H9 (cell line): ENCODE data around the gene IRF4. TPM values are rescaled to one million over a fixed set of nuclear protein-coding genes. Genes with fewer than 3 reads are reported as not detected.

Experiments used
- DNase-seq: peaks from one replicate; pipeline ENCODE4 v3.0.0-alpha.2; 2017
- H2AFZ ChIP-seq: one replicate; pipeline ENCODE4 v1.6.1; 2013; ENCODE audit warnings: mild to moderate bottlenecking, low read length, control low read depth, moderate library complexity
- H2AK5ac ChIP-seq: 2 replicates; pipeline ENCODE4 v1.6.1; 2013; ENCODE audit warnings: low read length, control low read depth, mixed read lengths; ENCODE audit not compliant: insufficient read length
- H2BK120ac ChIP-seq: one replicate; pipeline ENCODE4 v1.6.1; 2013; ENCODE audit warnings: low read depth, mild to moderate bottlenecking, low read length, control low read depth, inconsistent platforms; ENCODE audit not compliant: poor library complexity, severe bottlenecking
- H2BK12ac ChIP-seq: 2 replicates; pipeline ENCODE4 v1.6.1; 2013; ENCODE audit warnings: low read length, control low read depth, mixed read lengths, low read depth; ENCODE audit not compliant: insufficient read length
- H2BK15ac ChIP-seq: 2 replicates; pipeline ENCODE4 v1.6.1; 2013; ENCODE audit warnings: low read depth, low read length, control low read depth
- H2BK20ac ChIP-seq: one replicate; pipeline ENCODE4 v1.6.1; 2013; ENCODE audit warnings: low read depth, mild to moderate bottlenecking, low read length, control low read depth, inconsistent platforms; ENCODE audit not compliant: poor library complexity, severe bottlenecking
- H2BK5ac ChIP-seq: 2 replicates; pipeline ENCODE4 v1.6.1; 2013; ENCODE audit warnings: low read length, control low read depth, mixed read lengths; ENCODE audit not compliant: insufficient read length
- H3K14ac ChIP-seq: 2 replicates; pipeline ENCODE4 v1.6.1; 2013; ENCODE audit warnings: low read length, control low read depth; ENCODE audit not compliant: insufficient read depth
- H3K18ac ChIP-seq: 2 replicates; pipeline ENCODE4 v1.6.1; 2013; ENCODE audit warnings: low read depth, mild to moderate bottlenecking, mixed read lengths, low read length, control low read depth; ENCODE audit not compliant: insufficient read length
- H3K23ac ChIP-seq: 2 replicates; pipeline ENCODE4 v1.6.1; 2013; ENCODE audit warnings: low read length, control low read depth, mixed read lengths, low read depth; ENCODE audit not compliant: insufficient read length
- H3K23me2 ChIP-seq: 2 replicates; pipeline ENCODE4 v1.6.1; 2013; ENCODE audit warnings: low read depth, mild to moderate bottlenecking, mixed read lengths, low read length, control low read depth; ENCODE audit not compliant: insufficient read length, poor library complexity, severe bottlenecking
- H3K27ac ChIP-seq: 2 replicates; pipeline ENCODE4 v1.5.1; 2013; ENCODE audit warnings: low read length, control low read depth, mixed read lengths, low read depth; ENCODE audit not compliant: insufficient read length
- H3K27me3 ChIP-seq: 2 replicates; pipeline ENCODE4 v1.6.1; 2013; ENCODE audit warnings: low read length, control low read depth, inconsistent platforms; ENCODE audit not compliant: insufficient read depth
- H3K4ac ChIP-seq: 2 replicates; pipeline ENCODE4 v1.6.1; 2013; ENCODE audit warnings: low read depth, mild to moderate bottlenecking, control low read depth, inconsistent platforms, low read length, moderate library complexity
- H3K4me1 ChIP-seq: 2 replicates; pipeline ENCODE4 v1.6.1; 2013; ENCODE audit warnings: low read length, control low read depth, inconsistent platforms; ENCODE audit not compliant: insufficient read depth
- H3K4me2 ChIP-seq: 2 replicates; pipeline ENCODE4 v1.6.1; 2013; ENCODE audit warnings: low read length, control low read depth, mixed read lengths; ENCODE audit not compliant: insufficient read length, insufficient read depth
- H3K56ac ChIP-seq: 2 replicates; pipeline ENCODE4 v1.6.1; 2013; ENCODE audit warnings: low read depth, mild to moderate bottlenecking, mixed read lengths, low read length, control low read depth; ENCODE audit not compliant: insufficient read length
- H3K79me1 ChIP-seq: 2 replicates; pipeline ENCODE4 v1.6.1; 2013; ENCODE audit warnings: low read depth, mild to moderate bottlenecking, moderate library complexity, low read length, control low read depth, inconsistent platforms; ENCODE audit not compliant: insufficient read depth, poor library complexity, severe bottlenecking
- H3K79me2 ChIP-seq: 2 replicates; pipeline ENCODE4 v1.6.1; 2013; ENCODE audit warnings: low read length, control low read depth, inconsistent platforms; ENCODE audit not compliant: insufficient read depth
- H3K9ac ChIP-seq: 2 replicates; pipeline ENCODE4 v1.6.1; 2013; ENCODE audit warnings: low read length, control low read depth, mixed read lengths; ENCODE audit not compliant: insufficient read length; ENCODE audit errors: extremely low read depth
- H3K9me3 ChIP-seq: one replicate; pipeline ENCODE4 v1.6.1; 2013; ENCODE audit warnings: low read depth, low read length, inconsistent platforms; ENCODE audit not compliant: control insufficient read depth
- H3T11ph ChIP-seq: one replicate; pipeline ENCODE4 v1.6.1; 2013; ENCODE audit warnings: mild to moderate bottlenecking, low read length, control low read depth, inconsistent platforms
- H4K20me1 ChIP-seq: one replicate; pipeline ENCODE4 v1.6.1; 2013; ENCODE audit not compliant: control insufficient read depth, insufficient read length, insufficient read depth
- H4K5ac ChIP-seq: 2 replicates; pipeline ENCODE4 v1.6.1; 2013; ENCODE audit warnings: low read depth, mild to moderate bottlenecking, mixed read lengths, low read length, control low read depth; ENCODE audit not compliant: insufficient read length
- H4K8ac ChIP-seq: replicated peaks from 2 replicates; pipeline ENCODE4 v1.6.1; 2013; ENCODE audit warnings: low read length, control low read depth, mixed read lengths, low read depth; ENCODE audit not compliant: insufficient read length
- H4K91ac ChIP-seq: 2 replicates; pipeline ENCODE4 v1.6.1; 2013; ENCODE audit warnings: low read depth, mild to moderate bottlenecking, moderate library complexity, mixed read lengths, low read length, control low read depth; ENCODE audit not compliant: insufficient read length
- H3K27ac Mint-ChIP-seq, 3 experiments: 2 replicates in 2 of 3; 3 replicates in 1 of 3; pipeline ENCODE4 v1.8.0; 2020 to 2021; ENCODE audit warnings: mixed read lengths in 3 of 3, mild to moderate bottlenecking in 1 of 3, moderate library complexity in 1 of 3
- H3K27me3 Mint-ChIP-seq: 2 replicates; pipeline ENCODE4 v1.8.0; 2021; ENCODE audit warnings: low read depth, mild to moderate bottlenecking, moderate library complexity, mixed read lengths
- H3K36me3 Mint-ChIP-seq, 3 experiments: 2 replicates in 2 of 3; 3 replicates in 1 of 3; pipeline ENCODE4 v1.8.0; 2020 to 2021; ENCODE audit warnings: low read depth in 3 of 3, mixed read lengths in 3 of 3; ENCODE audit not compliant: insufficient read depth in 1 of 3
- H3K4me1 Mint-ChIP-seq, 2 experiments: 2 replicates each; pipeline ENCODE4 v1.8.0; 2020; ENCODE audit warnings: mixed read lengths in 2 of 2
- H3K4me3 Mint-ChIP-seq, 2 experiments: 2 replicates in 1 of 2; 3 replicates in 1 of 2; pipeline ENCODE4 v1.8.0; 2020 to 2021; ENCODE audit warnings: mild to moderate bottlenecking in 2 of 2, mixed read lengths in 2 of 2, moderate library complexity in 1 of 2
- H3K9me3 Mint-ChIP-seq, 2 experiments: 2 replicates in 1 of 2; 3 replicates in 1 of 2; pipeline ENCODE4 v1.8.0; 2020; ENCODE audit warnings: mild to moderate bottlenecking in 2 of 2, mixed read lengths in 2 of 2, moderate library complexity in 1 of 2
- whole genome bisulfite sequencing: extraction: QIAGEN DNeasy Blood & Tissue Kit; methylation state at CpG from one replicate; pipeline ENCODE4 v1.1.7; 2013; ENCODE audit warnings: missing lambda C conversion rate, low lambda C conversion rate, mixed read lengths; ENCODE audit not compliant: insufficient read length; ENCODE audit errors: extremely low coverage; 5-methylcytosine and 5-hydroxymethylcytosine counted together
- total RNA-seq: library from RNA; stranded (reverse); gene quantifications from 2 replicates; pipeline ENCODE4 v1.2.1, GENCODE V29; 2021
- TF ChIP-seq, protein P1 (sequence below): fragments of 200-600 bp; sonication (generic); conservative IDR thresholded peaks from 3 replicates; pipeline ENCODE4 v1.8.0; 2021; ENCODE audit warnings: antibody characterized with exemption, mild to moderate bottlenecking

The IRF4 gene
- total RNA-seq, 1 experiment from 2014 or later: 0.31 TPM

DNA sequence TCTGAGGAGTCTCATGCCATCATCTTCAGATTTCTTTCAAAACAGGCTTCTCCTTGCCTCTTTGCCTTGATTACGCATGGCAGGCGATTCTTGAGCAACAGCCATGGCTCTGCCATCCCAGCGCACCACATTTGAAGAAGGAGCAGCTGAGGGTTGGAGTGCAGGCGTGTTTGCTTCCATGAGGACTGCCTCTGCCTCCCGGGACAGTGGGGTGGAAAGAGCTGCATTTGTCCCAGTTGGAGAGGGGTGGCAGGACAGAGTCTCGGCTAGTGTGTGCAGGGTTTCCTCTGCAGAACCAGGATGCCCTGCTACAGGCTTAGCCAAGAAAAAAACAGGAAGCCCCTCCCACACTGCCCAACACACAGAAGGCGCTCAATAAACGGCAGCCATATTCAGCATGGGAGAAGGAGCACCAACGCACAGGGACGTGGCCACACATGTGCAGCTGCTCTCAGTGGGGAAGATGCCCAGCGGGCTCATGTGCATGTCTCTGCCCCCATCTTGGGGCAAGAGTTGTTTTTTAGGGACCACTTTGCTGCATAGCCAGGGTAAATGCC is 36.6 kb downstream of the IRF4 start:
- H2AFZ ChIP-seq: no peak overlapping the region
- H3T11ph ChIP-seq: no peak overlapping the region
- no peaks in the 10 kb centered on the region for H3K79me1 ChIP-seq
- H2BK20ac ChIP-seq: no peak overlapping the region
- no peaks in the 10 kb centered on the region for H3K4me1 Mint-ChIP-seq
- TF ChIP-seq, protein P1, sequence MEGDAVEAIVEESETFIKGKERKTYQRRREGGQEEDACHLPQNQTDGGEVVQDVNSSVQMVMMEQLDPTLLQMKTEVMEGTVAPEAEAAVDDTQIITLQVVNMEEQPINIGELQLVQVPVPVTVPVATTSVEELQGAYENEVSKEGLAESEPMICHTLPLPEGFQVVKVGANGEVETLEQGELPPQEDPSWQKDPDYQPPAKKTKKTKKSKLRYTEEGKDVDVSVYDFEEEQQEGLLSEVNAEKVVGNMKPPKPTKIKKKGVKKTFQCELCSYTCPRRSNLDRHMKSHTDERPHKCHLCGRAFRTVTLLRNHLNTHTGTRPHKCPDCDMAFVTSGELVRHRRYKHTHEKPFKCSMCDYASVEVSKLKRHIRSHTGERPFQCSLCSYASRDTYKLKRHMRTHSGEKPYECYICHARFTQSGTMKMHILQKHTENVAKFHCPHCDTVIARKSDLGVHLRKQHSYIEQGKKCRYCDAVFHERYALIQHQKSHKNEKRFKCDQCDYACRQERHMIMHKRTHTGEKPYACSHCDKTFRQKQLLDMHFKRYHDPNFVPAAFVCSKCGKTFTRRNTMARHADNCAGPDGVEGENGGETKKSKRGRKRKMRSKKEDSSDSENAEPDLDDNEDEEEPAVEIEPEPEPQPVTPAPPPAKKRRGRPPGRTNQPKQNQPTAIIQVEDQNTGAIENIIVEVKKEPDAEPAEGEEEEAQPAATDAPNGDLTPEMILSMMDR: no peak
- peaks cover 8 to 11% of the 10 kb centered on the region in 2 experiments; a peak in 4 of 5 replicates for H3K9me3 Mint-ChIP-seq
- H3K56ac ChIP-seq: no peak overlapping the region
- H4K8ac ChIP-seq: no peak overlapping the region
- no peaks in the 10 kb centered on the region for H3K4me1 ChIP-seq
- H2BK15ac ChIP-seq: no peak overlapping the region
- peaks cover 10% of the 10 kb centered on the region; the same call in 1 of the 2 replicates for H3K27me3 Mint-ChIP-seq
- H3K23ac ChIP-seq: no peak overlapping the region
- H3K9me3 ChIP-seq: no peaks in the 10 kb centered on the region
- H3K18ac ChIP-seq: no peak overlapping the region
- no peak overlapping the region for H3K4me3 Mint-ChIP-seq
- H2BK12ac ChIP-seq: no peak overlapping the region
- H3K27ac ChIP-seq: no peak overlapping the region
- H3K79me2 ChIP-seq: no peaks in the 10 kb centered on the region
- H2BK5ac ChIP-seq: no peak overlapping the region
- H3K9ac ChIP-seq: no peak overlapping the region
- no peaks in the 10 kb centered on the region for H4K20me1 ChIP-seq
- H3K4me2 ChIP-seq: no peak overlapping the region
- H4K91ac ChIP-seq: no peak overlapping the region
- H3K27me3 ChIP-seq: no peaks in the 10 kb centered on the region
- H2AK5ac ChIP-seq: no peak overlapping the region
- WGBS: no CpG with 5 or more reads among the region's 11 CpGs
- DNase-seq: no peak
- H4K5ac ChIP-seq: no peak overlapping the region
- H3K27ac Mint-ChIP-seq: no peak overlapping the region
- H2BK120ac ChIP-seq: no peak overlapping the region
- H3K23me2 ChIP-seq: peaks cover 3% of the 10 kb centered on the region
- H3K4ac ChIP-seq: no peak overlapping the region
- H3K36me3 Mint-ChIP-seq: peaks cover 0 to 11% (median 4%) of the 10 kb centered on the region in 3 experiments; a peak in 3 of 7 replicates
- H3K14ac ChIP-seq: no peak overlapping the region; the same call in 1 of the 2 replicates
